ENCODE results near the gene OR1I1. TPM values are rescaled to one million over a fixed set of nuclear protein-coding genes. Genes with fewer than 3 reads are reported as not detected.

OR1I1 gene
- polyA plus RNA-seq, 3 donors, result not detected

DNA sequence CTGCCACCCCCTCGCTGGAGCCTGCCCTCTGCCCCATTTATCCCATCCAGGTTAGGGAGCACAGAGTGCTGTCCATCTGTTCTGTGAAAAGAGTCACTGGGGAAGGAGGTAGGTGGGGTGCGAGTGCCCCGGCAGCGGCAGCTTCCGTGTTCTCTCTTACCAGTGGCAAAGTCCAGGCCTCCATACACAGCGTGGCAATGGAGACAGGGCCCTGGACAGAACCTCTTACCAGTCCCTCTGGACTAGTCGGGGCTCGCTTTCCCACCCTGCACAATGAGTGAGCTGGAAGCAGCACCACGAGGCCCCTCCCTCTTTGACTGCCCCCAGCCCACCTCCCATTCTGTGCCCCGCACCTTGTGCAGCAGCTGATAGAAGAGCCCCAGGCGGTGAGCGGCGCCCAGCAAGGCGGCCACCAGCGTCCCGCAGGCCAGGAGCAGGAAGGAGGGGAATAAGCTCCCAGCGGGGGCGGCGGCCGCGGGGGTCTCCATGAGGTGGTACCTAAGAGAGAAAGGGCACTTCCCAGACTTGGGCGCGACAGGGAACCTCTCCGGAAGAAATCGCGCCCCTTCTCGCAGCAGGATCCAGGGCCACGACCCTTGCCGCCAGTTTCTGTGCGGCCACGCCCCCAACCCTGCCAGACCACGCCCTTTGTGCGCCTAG, 42.7 kb downstream of the OR1I1 start:
- intact Hi-C loops (cut with micrococcal nuclease), result loop anchor here in 1 of 2 donors (10.0 kb wide), 1 partner anchor 250 kb away; the partner anchor contains the start of gene AKAP8
- H3K36me3 ChIP-seq (replicated peaks in 1 of 2; ENCODE audit: control insufficient read depth in 1 of 2, insufficient read depth in 2 of 2, low read length in 2 of 2), result peaks cover 14 to 28% of the 10 kb centered on the region in 2 donors
- H3K9me3 Mint-ChIP-seq, result peaks cover 0 to 2% (median 0%) of the 10 kb centered on the region in 7 donors
- H3K4me3 Mint-ChIP-seq, result peak overlapping the region; percentile 95 to 100
- peak overlapping the region; percentile 86 to 90 for H3K27ac ChIP-seq (ENCODE audit: low read depth in 1 of 2, low read length in 2 of 2)
- H3K79me2 ChIP-seq (ENCODE audit: insufficient read depth, low read length), result peaks cover 17% of the 10 kb centered on the region
- peak in 2 of 3 donors; percentile 13 to 25 for DNase-seq
- peak overlapping the region; percentile 77 for H2AFZ ChIP-seq (ENCODE audit: insufficient read depth, low read depth, low read length, poor library complexity, severe bottlenecking)
- no peaks in the 10 kb centered on the region for H3K9me3 ChIP-seq (replicated peaks in 1 of 2; ENCODE audit: control insufficient read depth in 1 of 2, insufficient read depth in 1 of 2, low read length in 2 of 2)
- peaks cover 13% of the 10 kb centered on the region in 2 donors for H3K4me1 ChIP-seq (ENCODE audit: control insufficient read depth in 1 of 2, insufficient read depth in 2 of 2, low read length in 2 of 2)
- peaks cover 0 to 4% (median 2%) of the 10 kb centered on the region in 3 donors for H3K27me3 Mint-ChIP-seq (ENCODE audit: low read depth in 3 of 3)
- H3K36me3 Mint-ChIP-seq, result peaks cover 22 to 34% of the 10 kb centered on the region in 2 donors
- H3K27ac Mint-ChIP-seq, result peak overlapping the region; percentile 96 to 99 (median 97)
- no peaks in the 10 kb centered on the region for H3K27me3 ChIP-seq (ENCODE audit: control insufficient read depth in 2 of 2, insufficient read depth in 2 of 2, low read length in 2 of 2)
- H3K4me3 ChIP-seq (replicated peaks in 1 of 3; ENCODE audit: low read depth in 2 of 3, low read length in 3 of 3), result peak overlapping the region; percentile 72 to 99 (median 80)
- peaks cover 11% of the 10 kb centered on the region for H3K4me1 Mint-ChIP-seq
- 2% methylated on average over 29 of the region's 33 CpGs for WGBS (ENCODE audit: insufficient coverage)
- H3K9ac ChIP-seq (ENCODE audit: insufficient read depth, low read length, poor library complexity, severe bottlenecking), result peak overlapping the region; percentile 78
- TF ChIP-seq, protein P1, sequence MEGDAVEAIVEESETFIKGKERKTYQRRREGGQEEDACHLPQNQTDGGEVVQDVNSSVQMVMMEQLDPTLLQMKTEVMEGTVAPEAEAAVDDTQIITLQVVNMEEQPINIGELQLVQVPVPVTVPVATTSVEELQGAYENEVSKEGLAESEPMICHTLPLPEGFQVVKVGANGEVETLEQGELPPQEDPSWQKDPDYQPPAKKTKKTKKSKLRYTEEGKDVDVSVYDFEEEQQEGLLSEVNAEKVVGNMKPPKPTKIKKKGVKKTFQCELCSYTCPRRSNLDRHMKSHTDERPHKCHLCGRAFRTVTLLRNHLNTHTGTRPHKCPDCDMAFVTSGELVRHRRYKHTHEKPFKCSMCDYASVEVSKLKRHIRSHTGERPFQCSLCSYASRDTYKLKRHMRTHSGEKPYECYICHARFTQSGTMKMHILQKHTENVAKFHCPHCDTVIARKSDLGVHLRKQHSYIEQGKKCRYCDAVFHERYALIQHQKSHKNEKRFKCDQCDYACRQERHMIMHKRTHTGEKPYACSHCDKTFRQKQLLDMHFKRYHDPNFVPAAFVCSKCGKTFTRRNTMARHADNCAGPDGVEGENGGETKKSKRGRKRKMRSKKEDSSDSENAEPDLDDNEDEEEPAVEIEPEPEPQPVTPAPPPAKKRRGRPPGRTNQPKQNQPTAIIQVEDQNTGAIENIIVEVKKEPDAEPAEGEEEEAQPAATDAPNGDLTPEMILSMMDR (IDR thresholded peaks at IDR 0.05), result no peak
- no peaks in the 10 kb centered on the region for H4K20me1 ChIP-seq (ENCODE audit: insufficient read depth, low read length)
- H3K4me2 ChIP-seq (replicated peaks; ENCODE audit: extremely low read depth, low read length, poor library complexity, severe bottlenecking), result peak overlapping the region; percentile 98

DNA sequence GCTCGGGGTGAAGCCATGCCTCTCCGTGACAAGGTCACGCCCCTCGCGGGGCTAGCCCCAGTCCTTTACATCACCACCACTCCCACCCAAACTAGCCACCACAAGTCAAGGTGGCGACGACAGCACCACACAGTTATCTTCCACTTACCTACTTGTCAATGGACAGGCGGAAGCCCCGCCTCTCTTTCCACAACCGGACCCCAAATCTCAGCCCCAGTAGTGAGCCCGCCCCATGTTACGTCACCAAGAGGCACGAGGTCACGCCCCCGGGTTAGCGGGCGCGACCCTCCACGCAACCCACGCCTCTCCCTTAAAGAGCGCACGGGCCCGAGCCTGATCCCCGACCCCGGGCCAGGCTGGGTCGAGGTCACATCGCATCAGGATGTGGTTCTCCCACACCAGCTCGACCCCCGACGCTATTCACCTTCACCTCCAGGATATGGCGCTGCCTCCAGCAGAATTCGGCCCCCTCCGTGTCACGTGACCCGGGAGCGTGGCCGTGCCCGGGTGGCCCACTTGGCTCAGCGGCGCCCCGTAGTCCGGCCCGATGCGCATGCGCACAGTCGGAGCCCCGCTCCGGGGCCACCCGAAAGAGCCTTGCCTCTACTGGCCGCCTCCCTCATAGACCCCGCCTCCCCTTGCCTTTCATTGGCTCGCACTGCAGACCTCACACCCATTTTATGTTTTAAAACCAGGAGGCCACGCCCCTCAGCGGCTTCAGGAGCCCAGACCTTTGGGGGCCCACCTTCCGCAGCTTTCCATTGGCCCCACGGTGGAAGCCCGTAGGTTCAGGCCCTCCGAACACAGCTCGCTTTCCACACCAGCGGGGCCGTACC, 43.4 kb downstream of the OR1I1 start:
- Mint-ChIP-seq H3K36me3 (peaks cover 14 to 26% of the 10 kb centered on the region in 2 donors), H3K27me3 (ENCODE audit: low read depth in 3 of 3) (peaks cover 0 to 4% (median 2%) of the 10 kb centered on the region in 3 donors), H3K27ac (peak overlapping the region; percentile 96 to 99 (median 97)), H3K4me3 (peak overlapping the region; percentile 95 to 100), H3K4me1 (peaks cover 11% of the 10 kb centered on the region), H3K9me3 (no peaks in the 10 kb centered on the region)
- TF ChIP-seq, protein P1 (IDR thresholded peaks at IDR 0.05), result no peak
- WGBS (ENCODE audit: insufficient coverage), result under 1% methylated on average over 54 of the region's 61 CpGs
- Histone ChIP-seq H3K36me3 (replicated peaks in 1 of 2; ENCODE audit: control insufficient read depth in 1 of 2, insufficient read depth in 2 of 2, low read length in 2 of 2) (peaks cover 7 to 21% of the 10 kb centered on the region in 2 donors), H3K9ac (ENCODE audit: insufficient read depth, low read length, poor library complexity, severe bottlenecking) (peak overlapping the region; percentile 78), H3K79me2 (ENCODE audit: insufficient read depth, low read length) (peaks cover 17% of the 10 kb centered on the region), H3K9me3 (replicated peaks in 1 of 2; ENCODE audit: control insufficient read depth in 1 of 2, insufficient read depth in 1 of 2, low read length in 2 of 2) (no peaks in the 10 kb centered on the region), H3K27me3 (ENCODE audit: control insufficient read depth in 2 of 2, insufficient read depth in 2 of 2, low read length in 2 of 2) (no peaks in the 10 kb centered on the region), H3K4me2 (replicated peaks; ENCODE audit: extremely low read depth, low read length, poor library complexity, severe bottlenecking) (peak overlapping the region; percentile 98), H4K20me1 (ENCODE audit: insufficient read depth, low read length) (no peaks in the 10 kb centered on the region), H3K27ac (ENCODE audit: low read depth in 1 of 2, low read length in 2 of 2) (peak overlapping the region; percentile 86 to 90), H3K4me1 (ENCODE audit: control insufficient read depth in 1 of 2, insufficient read depth in 2 of 2, low read length in 2 of 2) (peaks cover 13% of the 10 kb centered on the region in 2 donors), H3K4me3 (replicated peaks in 1 of 3; ENCODE audit: low read depth in 2 of 3, low read length in 3 of 3) (peak overlapping the region; percentile 72 to 99 (median 80)), H2AFZ (ENCODE audit: insufficient read depth, low read depth, low read length, poor library complexity, severe bottlenecking) (peak overlapping the region; percentile 77)
- DNase-seq, result peak; percentile 97 to 98 (median 97)
- intact Hi-C loops (cut with micrococcal nuclease), result loop anchor here in 1 of 2 donors (10.0 kb wide), 1 partner anchor 249 kb away; the partner anchor contains the start of gene AKAP8

Measured in CD14-positive monocyte (primary cell).